Activated T-cell treated with anti-CD3 and anti-CD28 coated beads for 1 hour (primary cell): ENCODE data around the gene ZNF784.

Source experiments
- DNase-seq: peaks from one replicate; pipeline ENCODE4 v3.0.0-alpha.2; 2020; ENCODE audit warnings: low read depth

The ZNF784 gene

GRCh38 chr19:55624109-55625003, at the start of gene ZNF784:
ZNF784 (minus strand) TSS chr19:55624566; CDS start chr19:55624561, 5 bp downstream.
- peak; percentile 98 for DNase-seq

- DNase-seq = no peak
These were observed 49.5 kb upstream of the ZNF784 start for GRCh38 chr19:55673889-55674288.

- no peak for DNase-seq
These were observed 49.1 kb upstream of the ZNF784 start for GRCh38 chr19:55673465-55673864.

GRCh38 chr19:55672418-55672817, 48.1 kb upstream of the ZNF784 start:
- DNase-seq = no peak

GRCh38 chr19:55671054-55671378, 46.6 kb upstream of the ZNF784 start:
- no peak for DNase-seq

GRCh38 chr19:55670280-55671053, 46.1 kb upstream of the ZNF784 start:
- no peak for DNase-seq

GRCh38 chr19:55669418-55670279, 45.3 kb upstream of the ZNF784 start:
- DNase-seq = no peak

GRCh38 chr19:55668603-55669348, 44.4 kb upstream of the ZNF784 start:
- DNase-seq = no peak

- DNase-seq = no peak
These were observed 43.6 kb upstream of the ZNF784 start for GRCh38 chr19:55667958-55668357.

- DNase-seq = no peak
These were observed 43.1 kb upstream of the ZNF784 start for GRCh38 chr19:55667511-55667910.

- no peak for DNase-seq
These were observed 42.6 kb upstream of the ZNF784 start for GRCh38 chr19:55667006-55667381.

GRCh38 chr19:55666343-55667005, 42.1 kb upstream of the ZNF784 start:
- no peak for DNase-seq

GRCh38 chr19:55663846-55664536, 39.6 kb upstream of the ZNF784 start:
- no peak for DNase-seq

- DNase-seq = no peak
These were observed 37.5 kb upstream of the ZNF784 start for GRCh38 chr19:55661826-55662225.

- DNase-seq = no peak
These were observed 36.6 kb upstream of the ZNF784 start for GRCh38 chr19:55660991-55661390.

GRCh38 chr19:55660404-55660803, 36.0 kb upstream of the ZNF784 start:
- DNase-seq = no peak

- no peak for DNase-seq
These were observed 35.5 kb upstream of the ZNF784 start for GRCh38 chr19:55659822-55660221.

GRCh38 chr19:55658846-55659459, 34.6 kb upstream of the ZNF784 start:
- DNase-seq = no peak

- DNase-seq = no peak
These were observed 32.8 kb upstream of the ZNF784 start for GRCh38 chr19:55656988-55657747.
